GM19193 (cell line): ENCODE measurements around the gene GNAI2.

Source experiments
- POLR2A ChIP-seq: IDR thresholded peaks from 4 replicates; pipeline ENCODE4 v1.6.1; 2011; ENCODE audit not compliant: insufficient read depth, insufficient read length; ENCODE audit errors: extremely low read depth

GNAI2 gene

GRCh38 chr3:50286322-50287227 lies 50.6 kb downstream of the GNAI2 start:
- TF ChIP-seq POLR2A, result no peak

- TF ChIP-seq POLR2A, result no peak
Measured at GRCh38 chr3:50287262-50287661, 51.3 kb downstream of the GNAI2 start.

DNA sequence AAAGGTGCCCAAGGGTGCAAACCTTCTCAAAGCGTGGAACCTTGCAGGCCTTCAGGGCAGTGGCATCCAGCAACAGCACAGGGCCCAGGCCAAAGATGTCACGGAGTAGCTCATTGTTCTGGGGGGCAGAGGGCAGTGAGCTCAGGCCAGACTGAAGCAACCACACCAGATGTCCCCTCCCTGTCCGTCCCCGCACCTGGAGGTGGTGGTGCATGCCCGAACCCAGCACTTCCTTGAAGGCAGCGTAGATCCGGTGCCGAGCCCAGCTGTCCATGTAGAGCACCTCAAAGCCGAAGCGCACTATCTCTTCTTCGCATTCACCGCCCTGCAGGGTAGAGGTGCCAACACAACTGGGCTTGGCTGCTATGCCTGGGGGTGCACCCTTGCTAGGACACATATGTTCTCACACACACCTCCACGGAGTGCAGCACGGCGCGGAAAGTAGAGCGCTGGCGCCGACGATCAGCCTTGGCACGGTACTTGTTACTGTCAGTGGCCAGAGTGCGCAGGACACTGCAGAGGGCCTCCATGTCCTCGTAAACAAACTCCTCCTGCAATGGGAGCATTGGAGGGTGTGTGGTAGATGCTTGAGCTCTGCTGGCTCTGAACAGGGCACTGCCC lies 52.5 kb downstream of the GNAI2 start:
- no peak for TF ChIP-seq POLR2A

DNA sequence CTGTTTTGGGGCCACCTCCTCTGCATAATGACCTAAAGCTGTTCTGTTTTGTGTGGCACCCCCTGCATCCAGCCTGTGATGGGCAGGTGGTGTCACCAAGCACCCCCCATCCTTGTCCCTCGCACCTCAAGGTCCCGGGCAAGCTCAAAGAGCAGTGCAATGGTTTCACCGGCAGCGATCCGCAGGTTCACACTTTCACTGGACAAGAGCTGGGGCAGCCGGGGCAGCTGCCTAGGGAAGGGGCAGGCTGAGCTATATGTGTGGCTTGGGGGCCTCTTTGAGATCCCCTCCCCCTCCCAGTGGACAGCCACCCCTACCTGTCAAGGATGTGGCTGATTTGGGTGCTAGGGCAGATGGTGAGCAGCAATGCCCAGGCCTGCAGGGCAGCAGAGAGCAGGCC lies 53.1 kb downstream of the GNAI2 start:
- TF ChIP-seq POLR2A, result no peak

DNA sequence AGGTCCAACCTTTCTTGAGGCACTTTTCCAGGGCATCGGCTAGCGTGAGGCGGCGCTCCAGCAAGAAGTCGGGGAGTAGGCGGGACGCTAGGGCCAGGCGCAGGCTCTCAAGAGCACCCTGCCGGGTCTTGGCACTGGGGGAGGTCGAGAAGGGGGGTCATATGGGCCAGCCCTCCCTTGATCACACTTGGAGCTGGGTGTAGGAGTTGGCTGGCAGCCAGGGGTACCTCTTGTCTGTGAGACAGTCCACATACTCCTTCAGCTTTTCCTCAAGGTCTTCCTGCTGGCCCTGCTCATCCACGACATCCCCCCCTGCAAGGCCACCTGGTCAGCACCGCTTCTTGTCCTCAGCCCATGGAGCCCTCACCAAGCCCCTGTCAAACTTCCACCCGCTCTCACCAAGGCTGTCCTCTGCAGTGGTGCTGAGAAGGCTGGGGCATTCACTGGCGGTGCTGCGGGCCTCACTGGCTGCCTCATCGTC lies 54.2 kb downstream of the GNAI2 start:
- TF ChIP-seq POLR2A, result no peak

GRCh38 chr3:50292159-50293078 lies 56.4 kb downstream of the GNAI2 start, which contains the start of gene IFRD2:
Gene IFRD2, minus strand, starts transcription at chr3:50292429. Its CDS starts 155 bp downstream, at chr3:50292274.
- TF ChIP-seq POLR2A, result peak; percentile 75

- no peak for TF ChIP-seq POLR2A
Measured at GRCh38 chr3:50293079-50293801, 57.2 kb downstream of the GNAI2 start.

- no peak for TF ChIP-seq POLR2A
Measured at GRCh38 chr3:50294089-50294488, 58.1 kb downstream of the GNAI2 start.

DNA sequence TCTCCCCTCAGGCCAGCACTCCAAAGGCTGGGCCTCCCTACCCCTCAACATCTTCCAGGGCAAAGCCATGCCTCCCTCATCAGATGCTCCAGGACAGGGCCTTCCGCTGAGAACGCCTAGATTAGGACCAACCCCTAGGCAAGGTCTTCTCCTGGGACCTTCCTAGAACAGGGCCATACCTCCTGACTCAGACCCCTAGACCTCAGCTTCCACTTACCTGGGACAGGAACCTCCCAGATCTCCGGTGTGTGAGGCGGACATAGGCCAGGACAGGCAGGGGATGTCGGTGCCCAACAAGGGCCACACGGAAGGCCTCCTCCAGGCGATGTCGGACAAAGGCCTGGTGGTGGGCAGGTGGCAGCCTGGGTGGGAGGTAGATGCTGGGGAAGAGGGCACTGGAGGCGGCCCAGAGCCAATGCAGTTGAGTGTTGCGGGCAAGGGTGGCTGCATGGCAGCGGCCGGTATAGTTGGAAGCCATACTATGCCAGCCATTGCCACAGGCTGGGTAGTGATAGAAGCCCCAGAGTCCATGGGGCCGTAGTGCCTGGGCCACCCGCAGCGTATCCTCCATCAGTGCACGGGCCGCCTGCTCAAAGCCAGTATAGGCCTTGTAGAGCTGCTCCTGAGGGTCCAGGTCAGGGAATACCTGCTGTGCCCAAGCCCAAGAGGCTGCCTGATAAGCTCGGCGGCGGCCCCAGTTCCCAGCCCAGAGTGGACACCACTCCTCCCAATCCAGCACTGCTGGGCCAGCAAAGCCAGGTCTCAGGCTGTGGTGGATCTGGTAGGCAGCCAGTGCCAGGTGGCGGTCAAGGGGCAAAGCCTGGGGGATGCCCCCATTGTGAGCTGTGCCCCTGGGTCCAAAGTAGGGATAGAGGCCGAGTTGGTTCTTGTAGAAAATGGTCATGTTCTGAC lies 58.7 kb downstream of the GNAI2 start:
- TF ChIP-seq POLR2A, result no peak

- TF ChIP-seq POLR2A, result no peak
Measured at GRCh38 chr3:50295553-50296431, 59.8 kb downstream of the GNAI2 start.

- no peak for TF ChIP-seq POLR2A
Measured at GRCh38 chr3:50296721-50297383, 60.8 kb downstream of the GNAI2 start.

- TF ChIP-seq POLR2A, result no peak
Measured at GRCh38 chr3:50297384-50297775, 61.4 kb downstream of the GNAI2 start.
